Tibial artery (tissue), 4 donors: ENCODE measurements around the gene TCF19.
"Not testable (repeated sequence)": the region's sequence is repeated elsewhere in the genome, so short reads cannot be mapped to it uniquely, and the experiment has no call there.

Experiments
- DNase-seq, 2 donors: peaks; one replicate each; pipeline ENCODE4 v3.0.0-alpha.2; 2019
- H3K27ac ChIP-seq, 2 donors: fragments of 200-600 bp; sonication (generic) in 1 of 2; 1 replicate in 1 of 2; 2 replicates in 1 of 2; pipeline ENCODE4 v1.5.1; 2018 to 2019; ENCODE audit warnings: mild to moderate bottlenecking in 1 of 2
- H3K27me3 ChIP-seq, 2 donors: fragments of 200-600 bp; sonication (generic) in 1 of 2; one replicate each; pipeline versions ENCODE4 v1.5.1 to v1.6.0; 2016 to 2019
- H3K36me3 ChIP-seq, 3 donors: fragments of 200-600 bp; sonication (generic) in 2 of 3; one replicate each; pipeline ENCODE4 v1.5.1; 2016 to 2019; ENCODE audit warnings: mild to moderate bottlenecking in 2 of 3
- H3K4me1 ChIP-seq, 4 donors: fragments of 200-600 bp; sonication (generic) in 2 of 4; 1 replicate in 3 of 4; 2 replicates in 1 of 4; pipeline ENCODE4 v1.5.1; 2016 to 2019
- H3K4me3 ChIP-seq, 2 donors: fragments of 200-600 bp; sonication (generic) in 1 of 2; 1 replicate in 1 of 2; 2 replicates in 1 of 2; pipeline ENCODE4 v1.5.1; 2018 to 2019; ENCODE audit warnings: mild to moderate bottlenecking in 2 of 2
- H3K9me3 ChIP-seq, 3 donors: fragments of 200-600 bp; sonication (generic) in 1 of 3; one replicate each; pipeline ENCODE4 v1.5.1; 2016 to 2019
- intact Hi-C: fragments of 100-400 bp; cut with DNase I; formaldehyde crosslinking; loops from one replicate; pipeline ENCODE4 v1.15.0; 2023; ENCODE audit warnings: low total_unique reads
- TF ChIP-seq, protein P1 (sequence below), 2 experiments: fragments of 200-600 bp in 1 of 2; fragments of 450-650 bp in 1 of 2; IDR thresholded peaks; one replicate each; pipeline ENCODE4 v1.5.1; 2017 to 2019; ENCODE audit warnings: antibody characterized with exemption in 2 of 2, mild to moderate bottlenecking in 1 of 2, moderate library complexity in 1 of 2

The TCF19 gene

GRCh38 chr6:31158863-31159855, 770 bp downstream of the TCF19 start:
- Histone ChIP-seq H3K27ac (peak overlapping the region; percentile 42 to 91), H3K9me3 (no peaks in the 10 kb centered on the region)

DNA sequence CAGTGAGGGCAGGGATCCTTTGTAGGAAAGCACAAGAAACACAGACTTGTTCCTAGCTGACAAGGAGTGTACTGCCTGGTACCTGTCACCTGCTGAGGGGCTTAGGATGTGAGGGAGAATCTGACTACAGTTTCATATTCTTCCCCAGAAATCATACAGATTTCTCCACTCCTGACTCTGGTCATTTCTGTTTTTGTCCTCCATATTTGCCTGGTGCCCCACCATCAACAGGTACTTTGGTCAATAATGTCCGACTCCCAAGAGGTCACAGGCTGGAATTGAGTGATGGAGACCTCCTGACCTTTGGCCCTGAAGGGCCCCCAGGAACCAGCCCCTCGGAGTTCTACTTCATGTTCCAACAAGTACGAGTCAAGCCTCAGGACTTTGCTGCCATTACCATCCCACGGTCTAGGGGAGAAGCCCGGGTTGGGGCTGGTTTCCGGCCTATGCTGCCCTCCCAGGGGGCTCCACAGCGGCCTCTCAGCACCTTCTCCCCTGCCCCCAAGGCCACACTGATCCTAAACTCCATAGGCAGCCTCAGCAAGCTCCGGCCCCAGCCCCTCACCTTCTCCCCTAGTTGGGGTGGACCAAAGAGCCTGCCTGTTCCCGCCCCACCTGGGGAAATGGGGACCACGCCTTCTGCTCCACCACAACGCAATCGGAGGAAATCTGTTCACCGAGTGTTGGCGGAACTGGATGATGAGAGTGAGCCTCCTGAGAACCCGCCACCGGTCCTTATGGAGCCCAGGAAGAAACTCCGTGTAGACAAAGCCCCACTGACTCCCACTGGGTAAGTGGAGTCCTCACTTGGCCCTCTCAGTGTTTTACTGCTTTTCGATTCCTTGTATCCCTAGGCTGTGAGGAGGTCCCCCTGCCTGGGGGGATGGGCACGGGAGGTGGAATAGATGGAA, 3.1 kb downstream of the TCF19 start:
- intact Hi-C loops, result no loop called here

More at GRCh38 chr6:31158863-31159855, 770 bp downstream of the TCF19 start:
- Histone ChIP-seq H3K4me3 (peak overlapping the region; percentile 70 to 78), H3K4me1 (peaks cover 0 to 23% (median 18%) of the 10 kb centered on the region in 4 donors), H3K36me3 (peaks cover 0 to 26% (median 9%) of the 10 kb centered on the region in 3 donors), H3K27me3 (no peaks in the 10 kb centered on the region)
- TF ChIP-seq, protein P1, sequence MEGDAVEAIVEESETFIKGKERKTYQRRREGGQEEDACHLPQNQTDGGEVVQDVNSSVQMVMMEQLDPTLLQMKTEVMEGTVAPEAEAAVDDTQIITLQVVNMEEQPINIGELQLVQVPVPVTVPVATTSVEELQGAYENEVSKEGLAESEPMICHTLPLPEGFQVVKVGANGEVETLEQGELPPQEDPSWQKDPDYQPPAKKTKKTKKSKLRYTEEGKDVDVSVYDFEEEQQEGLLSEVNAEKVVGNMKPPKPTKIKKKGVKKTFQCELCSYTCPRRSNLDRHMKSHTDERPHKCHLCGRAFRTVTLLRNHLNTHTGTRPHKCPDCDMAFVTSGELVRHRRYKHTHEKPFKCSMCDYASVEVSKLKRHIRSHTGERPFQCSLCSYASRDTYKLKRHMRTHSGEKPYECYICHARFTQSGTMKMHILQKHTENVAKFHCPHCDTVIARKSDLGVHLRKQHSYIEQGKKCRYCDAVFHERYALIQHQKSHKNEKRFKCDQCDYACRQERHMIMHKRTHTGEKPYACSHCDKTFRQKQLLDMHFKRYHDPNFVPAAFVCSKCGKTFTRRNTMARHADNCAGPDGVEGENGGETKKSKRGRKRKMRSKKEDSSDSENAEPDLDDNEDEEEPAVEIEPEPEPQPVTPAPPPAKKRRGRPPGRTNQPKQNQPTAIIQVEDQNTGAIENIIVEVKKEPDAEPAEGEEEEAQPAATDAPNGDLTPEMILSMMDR (IDR thresholded peaks at IDR 0.05), result no peak
- intact Hi-C loops, result loop anchor here (5.0 kb wide), 1 partner anchor 38 kb away; no protein-coding TSS in a partner anchor
- no peak for DNase-seq

GRCh38 chr6:31162463-31163165, 4.2 kb downstream of the TCF19 start:
- DNase-seq, result no peak
- peaks cover 0 to 14% (median 12%) of the 10 kb centered on the region in 4 donors for H3K4me1 ChIP-seq
- peaks cover 0 to 15% (median 0%) of the 10 kb centered on the region in 3 donors for H3K36me3 ChIP-seq
- intact Hi-C loops, result no loop called here
- no peak overlapping the region for H3K4me3 ChIP-seq
- H3K27me3 ChIP-seq, result no peaks in the 10 kb centered on the region
- TF ChIP-seq, protein P1 (IDR thresholded peaks at IDR 0.05), result no peak
- H3K9me3 ChIP-seq, result no peaks in the 10 kb centered on the region
- no peak overlapping the region for H3K27ac ChIP-seq

More for the DNA sequence above, 3.1 kb downstream of the TCF19 start:
- no peaks in the 10 kb centered on the region for H3K9me3 ChIP-seq
- no peak overlapping the region for H3K4me3 ChIP-seq
- no peak overlapping the region for H3K27ac ChIP-seq
- H3K36me3 ChIP-seq, result peaks cover 0 to 15% (median 0%) of the 10 kb centered on the region in 3 donors
- H3K4me1 ChIP-seq, result peaks cover 0 to 23% (median 18%) of the 10 kb centered on the region in 4 donors
- no peaks in the 10 kb centered on the region for H3K27me3 ChIP-seq
- TF ChIP-seq, protein P1 (IDR thresholded peaks at IDR 0.05), result no peak
- no peak for DNase-seq

- Histone ChIP-seq H3K27ac (no peak overlapping the region), H3K4me3 (no peak overlapping the region), H3K9me3 (no peaks in the 10 kb centered on the region), H3K27me3 (no peaks in the 10 kb centered on the region), H3K4me1 (peaks cover 0 to 10% (median 8%) of the 10 kb centered on the region in 4 donors), H3K36me3 (peaks cover 0 to 15% (median 0%) of the 10 kb centered on the region in 3 donors)
- intact Hi-C loops, result no loop called here
- no peak for DNase-seq
- TF ChIP-seq, protein P1 (IDR thresholded peaks at IDR 0.05), result no peak
These were observed 5.5 kb downstream of the TCF19 start for GRCh38 chr6:31163922-31164321.

- DNase-seq, H3K4me1 ChIP-seq, H3K4me3 ChIP-seq, H3K27me3 ChIP-seq, H3K27ac ChIP-seq, H3K9me3 ChIP-seq, intact Hi-C loops: not testable (repeated sequence)
- peaks cover 0 to 15% (median 0%) of the 10 kb centered on the region in 3 donors for H3K36me3 ChIP-seq
These were observed 6.2 kb downstream of the TCF19 start for GRCh38 chr6:31164475-31165063.

DNA sequence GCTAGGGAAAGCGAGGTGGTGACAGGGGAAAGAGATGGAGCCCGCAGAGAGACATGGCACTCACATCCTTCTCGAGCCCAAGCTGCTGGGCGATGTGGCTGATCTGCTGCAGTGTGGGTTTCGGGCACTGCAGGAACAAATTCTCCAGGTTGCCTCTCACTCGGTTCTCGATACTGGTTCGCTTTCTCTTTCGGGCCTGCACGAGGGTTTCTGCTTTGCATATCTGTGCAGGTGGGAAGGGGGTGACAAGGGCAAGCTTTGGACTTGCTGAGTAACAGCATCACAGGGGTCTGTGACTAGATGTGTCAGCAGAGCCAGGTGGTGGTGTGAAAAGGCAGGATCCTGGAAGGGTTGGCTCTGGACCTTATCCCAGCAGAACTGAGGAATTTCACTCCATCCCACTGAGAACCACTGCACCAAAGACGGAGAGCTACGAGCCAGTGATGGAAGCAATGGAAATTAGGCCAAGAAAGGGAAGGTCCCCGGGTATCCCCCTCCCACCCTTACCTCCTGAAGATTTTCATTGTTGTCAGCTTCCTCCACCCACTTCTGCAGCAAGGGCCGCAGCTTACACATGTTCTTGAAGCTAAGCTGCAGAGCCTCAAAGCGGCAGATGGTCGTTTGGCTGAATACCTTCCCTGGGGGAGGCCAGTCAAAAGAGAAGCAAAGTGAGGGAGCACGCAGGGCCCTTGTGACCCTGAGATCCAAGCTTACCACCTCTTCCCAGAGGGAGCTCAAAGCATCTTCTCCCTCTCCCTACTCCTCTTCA, 6.9 kb downstream of the TCF19 start:
- H3K4me3 ChIP-seq, H3K9me3 ChIP-seq, DNase-seq, H3K27ac ChIP-seq, intact Hi-C loops, H3K4me1 ChIP-seq, H3K27me3 ChIP-seq: not testable (repeated sequence)
- peaks cover 0 to 15% (median 0%) of the 10 kb centered on the region in 3 donors for H3K36me3 ChIP-seq
